ENCODE results near the gene INHBA.

INHBA gene

GRCh38 chr7:41702635-41703371 lies at the start of gene INHBA:
Gene INHBA (minus strand): TSS chr7:41703090. CDS start chr7:41700374, 2,716 bp downstream.
- DNase-seq (ENCODE audit: low spot score), result no peak

DNA sequence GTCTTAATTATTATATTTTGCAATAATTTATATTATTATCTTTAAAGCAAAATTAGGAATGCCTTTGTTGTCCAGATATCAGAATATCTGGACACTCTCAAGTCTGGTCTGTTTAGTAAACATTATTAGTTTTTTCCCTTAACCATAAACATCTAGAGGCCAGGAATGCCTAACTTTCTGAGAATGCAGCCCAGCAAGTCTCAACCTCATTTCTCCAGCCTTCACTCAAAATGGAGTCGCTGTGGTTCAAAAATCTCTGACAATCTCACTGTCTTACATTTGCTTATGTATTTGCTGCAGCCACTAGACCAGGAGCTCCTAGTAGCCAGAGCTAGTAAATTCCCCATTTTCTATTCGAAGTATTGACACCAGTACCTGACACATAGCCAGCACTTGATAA lies 49.7 kb upstream of the INHBA start:
- no peak for DNase-seq (ENCODE audit: low spot score)

GRCh38 chr7:41750661-41751540 lies 48.0 kb upstream of the INHBA start:
- no peak for DNase-seq (ENCODE audit: low spot score)

- DNase-seq (ENCODE audit: low spot score), result no peak
Measured at GRCh38 chr7:41747961-41748360, 45.1 kb upstream of the INHBA start.

DNA sequence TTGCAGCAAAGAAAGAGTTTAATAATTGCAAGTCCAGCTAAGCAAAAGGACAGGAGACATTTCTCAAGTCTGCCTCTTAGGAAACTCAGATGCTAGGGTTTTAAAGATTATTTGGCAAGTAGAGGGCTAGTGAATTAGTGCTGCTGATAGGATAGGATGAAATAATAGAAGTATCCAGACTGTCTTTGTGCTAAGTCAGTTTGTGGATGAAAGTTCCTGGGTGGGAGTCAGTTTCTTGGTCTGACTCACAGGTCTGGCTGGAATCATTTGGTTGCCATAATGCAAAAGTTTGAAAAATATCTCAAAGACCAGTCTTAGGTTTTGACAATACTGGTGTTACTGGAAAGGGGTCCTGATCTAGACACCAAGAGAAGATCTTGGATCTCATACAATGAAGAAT lies 42.6 kb upstream of the INHBA start:
- DNase-seq (ENCODE audit: low spot score), result no peak

DNA sequence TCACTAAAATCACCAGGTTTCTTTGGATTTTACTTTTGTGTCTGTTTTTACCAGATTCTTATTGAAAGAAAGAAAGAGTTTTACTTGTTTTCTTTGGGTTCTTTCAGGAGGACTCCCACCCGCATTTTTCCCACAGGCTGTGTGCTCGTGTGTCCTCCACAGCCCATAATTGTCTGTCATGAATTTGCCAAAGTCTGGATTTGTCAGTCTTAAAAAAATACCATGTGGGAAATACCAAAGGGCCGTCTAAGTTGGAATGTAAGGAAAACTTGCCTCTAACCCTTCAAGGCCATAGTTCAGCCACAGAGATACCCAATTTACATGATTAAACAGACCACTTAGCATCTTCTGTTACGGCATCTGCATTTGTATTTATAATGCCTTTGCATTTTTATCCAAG lies 41.3 kb upstream of the INHBA start:
- DNase-seq (ENCODE audit: low spot score), result no peak

DNA sequence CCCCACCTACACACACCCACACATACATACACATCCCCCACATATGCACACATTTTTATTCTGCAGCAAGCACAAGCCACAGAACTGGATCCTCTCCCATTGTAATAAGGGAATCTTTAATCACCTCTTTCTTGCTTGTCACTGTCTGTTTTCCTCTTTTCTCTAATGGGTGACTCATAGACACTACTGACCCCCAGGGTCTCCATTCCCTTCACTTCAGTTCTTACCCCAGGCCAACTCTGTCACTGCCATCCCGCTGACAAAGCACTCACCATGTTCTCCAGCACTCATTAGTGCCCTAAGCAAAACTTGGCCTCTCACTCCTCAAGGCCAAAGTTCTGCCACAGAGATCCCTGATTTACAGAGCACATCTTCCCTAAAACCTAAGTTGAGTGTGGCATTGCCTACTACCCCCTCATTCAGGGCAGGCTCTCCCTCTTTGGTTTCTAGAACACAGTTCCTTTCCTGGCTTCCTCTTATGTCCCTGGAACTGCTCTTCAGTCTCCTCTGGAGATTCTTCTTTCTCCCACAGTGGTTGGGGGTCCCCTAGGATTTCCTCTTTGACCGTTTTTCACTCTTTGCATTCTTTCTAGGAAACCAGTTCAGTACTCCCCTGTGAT lies 39.6 kb upstream of the INHBA start:
- DNase-seq (ENCODE audit: low spot score), result no peak

DNA sequence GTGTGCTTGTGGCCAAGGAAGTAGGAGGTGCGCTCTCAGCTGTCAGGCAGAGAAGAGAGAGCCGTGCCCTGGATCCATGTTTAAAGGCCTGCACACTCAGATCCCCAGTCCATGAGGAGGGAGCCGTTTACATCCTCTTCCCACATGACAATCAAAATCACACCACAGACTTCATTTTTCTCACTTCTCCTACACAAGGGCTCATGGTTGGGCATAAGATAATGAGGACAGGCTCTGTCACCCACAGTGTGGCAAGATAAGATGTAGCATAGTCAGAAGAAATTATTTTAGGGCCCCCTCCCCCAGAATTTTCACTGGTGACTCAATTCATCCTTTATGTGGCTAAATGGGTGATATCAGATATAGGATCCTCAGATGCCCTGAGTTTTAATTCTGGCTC lies 35.9 kb upstream of the INHBA start:
- DNase-seq (ENCODE audit: low spot score), result no peak

DNA sequence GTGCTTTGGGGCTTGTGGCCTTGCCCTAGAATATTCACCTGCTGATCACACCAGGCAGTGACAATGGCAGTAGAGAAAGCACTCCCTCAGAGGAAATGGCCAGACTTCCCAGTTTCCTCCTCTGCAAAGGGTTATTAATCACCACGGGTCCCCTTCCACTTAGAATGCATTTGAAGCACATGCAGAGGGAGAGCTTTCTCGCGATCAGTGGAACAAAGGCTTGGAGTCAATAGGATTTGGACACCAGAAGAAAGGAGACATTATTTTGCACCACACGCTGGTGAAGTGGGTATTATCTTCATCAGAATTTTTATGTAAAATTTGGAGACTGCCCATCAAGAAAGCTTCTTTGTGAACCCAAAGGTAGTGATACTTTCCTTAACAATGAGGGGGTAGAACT lies 35.4 kb upstream of the INHBA start:
- DNase-seq (ENCODE audit: low spot score), result no peak

DNA sequence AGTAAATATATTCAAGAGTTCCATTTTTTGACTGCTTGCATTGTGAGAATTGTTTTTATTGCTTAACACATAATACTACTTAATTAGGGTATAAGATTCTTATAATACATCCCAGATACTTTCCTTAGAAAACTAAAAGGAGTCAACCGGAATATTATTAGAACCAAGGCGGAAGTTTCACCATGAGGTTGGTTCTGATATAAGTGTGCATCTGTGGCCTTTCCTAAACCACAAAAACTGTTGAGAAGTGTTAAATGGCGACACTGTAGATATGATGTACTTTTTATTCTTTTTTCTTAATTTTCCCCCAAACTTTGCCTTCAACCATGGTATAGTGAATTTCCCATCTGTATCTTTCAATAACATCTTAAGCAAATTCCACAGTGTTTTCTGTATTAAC lies 32.3 kb upstream of the INHBA start:
- no peak for DNase-seq (ENCODE audit: low spot score)

DNA sequence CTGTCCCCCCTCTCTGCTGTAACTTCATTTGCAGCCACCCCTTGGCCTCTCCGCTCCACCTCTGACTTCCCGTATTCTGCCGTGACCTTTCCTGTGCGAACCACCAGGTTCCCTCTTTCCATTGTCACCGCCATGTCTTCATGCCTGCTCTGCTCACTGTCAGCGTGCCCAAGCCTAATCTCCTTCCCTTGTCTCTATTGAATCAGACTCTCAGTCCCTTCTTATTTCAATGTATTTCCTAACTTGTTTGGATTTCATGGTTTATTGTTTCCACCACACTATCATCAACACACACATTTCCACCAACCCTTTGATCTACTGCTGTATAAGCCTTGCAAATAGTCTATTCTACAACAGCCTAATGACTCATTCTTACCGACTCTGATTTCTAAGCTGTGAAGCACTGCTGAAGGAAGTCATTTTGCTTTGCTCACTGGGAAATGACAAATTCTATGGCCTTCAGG lies 30.0 kb upstream of the INHBA start:
- DNase-seq (ENCODE audit: low spot score), result no peak

DNA sequence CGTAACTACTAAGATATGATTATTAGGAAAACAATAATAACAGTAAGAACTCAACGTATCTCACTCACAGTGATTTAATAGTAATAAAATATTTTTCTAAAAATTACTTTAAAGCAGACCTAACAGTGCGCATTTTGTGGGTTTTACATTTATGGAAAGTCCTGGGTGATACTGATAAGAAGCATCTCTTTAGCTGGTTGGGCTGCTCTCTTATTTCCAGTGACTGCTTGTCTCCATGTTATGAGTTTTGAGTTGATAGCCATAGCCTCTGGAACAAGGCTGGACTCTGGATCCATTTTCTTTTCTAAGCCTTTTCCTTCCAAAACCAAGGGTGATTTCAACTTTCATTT lies 29.5 kb upstream of the INHBA start:
- no peak for DNase-seq (ENCODE audit: low spot score)

GRCh38 chr7:41731493-41732435 lies 28.9 kb upstream of the INHBA start:
- no peak for DNase-seq (ENCODE audit: low spot score)

DNA sequence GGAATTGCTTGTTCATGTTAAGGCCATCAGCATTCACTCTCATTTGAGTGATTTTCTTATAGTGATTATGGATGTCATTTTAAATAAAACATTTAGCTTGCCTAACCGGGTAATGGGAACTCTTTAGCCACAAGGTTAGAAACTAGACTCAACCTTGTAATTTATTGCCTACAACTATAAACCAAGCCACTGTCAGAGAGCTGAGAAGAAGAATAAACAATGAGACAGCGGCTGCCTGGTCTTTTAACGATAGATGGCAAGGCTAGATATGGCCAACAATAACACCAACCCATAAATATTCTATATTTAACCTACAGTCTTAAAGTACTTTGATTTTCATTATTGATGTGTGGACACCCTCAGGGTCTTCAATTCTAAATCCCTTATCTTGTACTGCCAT lies 27.8 kb upstream of the INHBA start:
- DNase-seq (ENCODE audit: low spot score), result no peak

GRCh38 chr7:41730161-41730560 lies 27.3 kb upstream of the INHBA start:
- DNase-seq (ENCODE audit: low spot score), result no peak

DNA sequence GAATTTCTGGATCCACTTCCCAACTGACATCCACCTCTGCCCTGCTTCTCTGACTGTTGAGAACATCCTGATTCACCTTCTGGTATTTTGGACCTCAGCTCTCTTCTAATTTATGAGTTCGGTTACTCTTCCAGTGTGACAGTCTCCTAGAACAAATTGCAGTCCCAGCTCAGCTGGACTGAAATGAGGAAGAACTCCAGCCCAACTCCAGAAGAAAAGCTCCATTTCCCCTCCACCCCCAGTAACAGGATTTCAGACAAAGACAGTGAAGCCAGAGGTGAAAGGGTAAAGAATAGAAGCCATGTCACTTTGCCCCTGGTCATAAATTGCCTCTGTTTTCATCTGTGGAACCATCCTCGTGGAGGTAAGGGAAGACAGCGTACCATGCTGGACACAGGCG lies 26.2 kb upstream of the INHBA start:
- no peak for DNase-seq (ENCODE audit: low spot score)

- DNase-seq (ENCODE audit: low spot score), result no peak
Measured at GRCh38 chr7:41725013-41725412, 22.1 kb upstream of the INHBA start.

DNA sequence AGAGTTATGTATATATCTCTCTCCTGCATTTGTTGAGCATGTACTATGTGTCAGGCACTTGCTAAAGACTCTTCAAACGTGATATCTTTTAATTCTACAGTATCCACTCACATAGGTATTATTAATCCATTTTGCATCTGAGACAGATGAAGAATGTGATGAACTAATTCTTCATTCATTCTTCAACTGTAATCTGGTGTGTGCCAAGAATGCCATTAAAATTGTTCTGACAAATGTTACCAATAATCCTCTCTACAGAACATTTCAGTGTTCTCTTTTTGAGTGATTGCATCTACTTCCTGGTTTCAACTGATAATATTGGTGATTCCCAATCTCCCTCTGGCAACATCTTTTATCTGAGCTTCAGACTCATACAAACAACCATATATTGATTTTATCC lies 18.0 kb upstream of the INHBA start:
- DNase-seq (ENCODE audit: low spot score), result no peak

DNA sequence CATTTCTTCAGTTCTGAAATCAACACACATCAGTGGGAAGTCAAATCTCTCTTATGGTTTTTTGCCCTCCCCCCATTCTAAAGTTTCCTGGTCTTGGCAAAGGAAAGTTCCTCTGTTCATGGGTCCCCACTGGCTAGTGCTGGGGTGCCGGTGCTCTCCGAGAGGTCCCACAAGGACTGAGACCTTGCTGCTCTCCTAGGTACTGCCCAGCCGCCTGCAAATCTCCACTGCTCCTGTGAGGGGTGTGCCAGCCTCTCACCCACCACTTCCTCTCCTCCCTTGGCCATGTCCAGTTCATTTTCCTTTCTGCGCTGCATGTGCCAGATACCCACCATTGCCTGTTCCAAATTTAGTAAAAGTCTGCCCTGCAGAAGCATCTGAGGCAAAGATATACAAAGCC lies 17.2 kb upstream of the INHBA start:
- no peak for DNase-seq (ENCODE audit: low spot score)

- no peak for DNase-seq (ENCODE audit: low spot score)
Measured at GRCh38 chr7:41716691-41717090, 13.8 kb upstream of the INHBA start.

DNA sequence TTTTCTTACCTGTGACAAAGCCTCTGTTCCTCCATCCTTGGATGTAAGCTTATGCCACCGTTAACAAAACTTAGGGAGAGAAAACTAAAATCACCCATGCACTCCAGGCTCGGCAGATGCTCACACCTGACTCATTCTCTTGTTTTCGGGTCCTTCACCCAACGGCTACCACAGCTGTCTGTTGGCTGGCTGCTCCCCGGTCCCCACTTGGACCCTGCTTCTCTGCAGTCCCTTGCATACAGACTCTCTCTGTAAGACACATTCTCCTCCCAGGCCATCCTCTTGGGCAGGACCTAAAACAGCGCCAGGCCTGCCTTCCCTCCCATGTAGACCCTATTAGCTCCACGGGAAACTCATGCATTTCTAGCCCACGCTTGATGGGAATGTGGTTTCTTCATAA lies 12.1 kb upstream of the INHBA start:
- no peak for DNase-seq (ENCODE audit: low spot score)
